NCI-H2171 (cell line): ENCODE data around the gene WNT3A.

Experiments used
- DNase-seq: peaks from one replicate; lab custom pipeline; 2025; lab: John Stamatoyannopoulos, UW

WNT3A gene

DNA sequence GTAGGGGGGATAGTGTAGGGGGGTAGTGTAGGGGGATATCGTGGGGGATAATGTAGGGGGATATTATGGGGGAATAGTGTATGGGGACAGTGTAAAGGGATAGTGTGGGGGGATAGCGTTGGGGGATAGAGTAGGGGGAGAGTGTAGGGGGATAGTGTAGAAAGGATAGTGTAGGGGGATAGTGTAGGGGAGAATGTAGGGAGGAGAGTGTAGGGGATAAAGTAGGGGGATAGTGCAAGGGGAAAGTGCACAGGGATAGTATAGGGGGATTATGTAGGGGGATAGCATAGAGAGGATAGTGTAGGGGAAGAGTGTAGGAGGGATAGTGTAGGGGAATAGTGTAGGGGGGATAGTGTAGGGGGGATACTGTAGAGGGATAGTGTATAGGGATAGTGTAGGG lies 63.4 kb downstream of the WNT3A start:
- DNase-seq, result no peak

DNA sequence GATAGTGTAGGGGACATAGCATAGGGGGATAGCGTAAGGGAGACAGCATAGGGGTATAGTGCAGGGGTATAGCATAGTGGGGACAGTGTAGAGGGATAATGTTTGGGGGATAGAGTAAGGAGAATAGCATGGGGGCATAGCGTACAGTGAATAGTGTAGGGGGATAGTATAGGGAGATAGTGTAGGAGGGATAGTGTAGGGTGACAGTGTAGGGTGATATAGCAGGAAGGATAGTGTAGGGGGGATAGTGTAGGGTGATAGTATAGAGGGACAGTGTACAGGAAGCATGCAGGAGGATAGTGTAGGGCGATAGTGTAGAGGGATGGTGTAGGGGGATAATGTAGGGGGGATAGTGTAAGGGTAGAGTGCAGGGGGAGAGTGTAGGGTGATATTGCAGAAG lies 64.1 kb downstream of the WNT3A start:
- DNase-seq, result no peak

DNA sequence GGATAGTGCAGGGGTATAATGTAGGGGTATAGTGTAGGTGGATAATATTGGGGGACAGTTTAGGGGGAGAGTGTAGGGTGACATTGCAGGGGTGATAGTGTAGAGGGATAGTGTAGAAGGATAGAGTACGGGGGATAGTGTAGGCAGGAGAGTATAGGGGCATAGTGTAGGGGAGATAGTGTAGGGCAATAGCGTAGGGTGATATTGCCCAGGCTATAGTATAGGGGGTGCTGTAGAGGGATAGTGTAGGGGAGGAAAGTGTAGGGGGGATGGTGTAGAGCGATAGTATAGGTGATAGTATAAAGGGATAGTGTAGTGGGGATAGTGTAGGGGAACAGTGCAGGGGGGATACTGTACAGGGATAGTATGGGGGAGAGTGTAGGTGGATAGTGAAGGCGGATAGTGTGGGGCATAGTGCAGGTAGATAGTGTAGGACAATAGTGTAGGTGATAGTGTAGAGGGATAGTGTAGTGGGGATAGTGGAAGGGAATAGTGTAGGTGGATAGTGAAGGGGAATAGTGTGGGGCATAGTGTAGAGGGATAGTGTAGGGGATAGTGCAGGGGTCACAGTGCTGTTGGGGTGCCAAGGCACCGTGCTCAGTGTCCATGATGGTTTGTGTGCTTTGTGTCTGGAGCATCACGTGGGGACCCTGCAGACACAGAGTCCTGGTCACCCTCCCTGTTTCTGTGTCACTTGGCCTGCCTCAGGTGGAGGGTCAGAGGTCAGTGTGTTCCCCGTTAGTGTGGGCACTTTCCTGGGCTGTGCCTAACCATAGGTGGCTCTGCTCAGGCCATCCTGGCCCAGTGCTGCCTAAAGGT lies 65.2 kb downstream of the WNT3A start:
- no peak for DNase-seq

DNA sequence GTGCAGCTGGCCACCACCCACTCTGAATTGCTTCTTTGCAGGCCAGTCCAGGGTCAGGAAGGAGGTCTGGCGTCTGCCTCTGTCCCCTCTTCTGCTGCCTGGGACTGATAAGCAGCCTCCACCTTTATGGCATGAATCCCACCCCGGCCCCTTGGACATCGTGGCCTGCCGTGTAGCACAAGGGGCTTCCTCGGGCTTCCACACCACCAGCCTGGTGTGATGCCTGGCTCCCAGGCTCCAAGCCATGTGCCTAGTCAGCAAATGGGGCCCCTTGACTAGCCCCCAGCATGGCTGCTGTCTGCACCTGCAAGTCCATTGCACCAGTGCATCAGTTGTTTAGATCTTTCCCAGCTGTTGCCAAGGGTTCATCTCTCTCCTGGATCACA lies 65.9 kb downstream of the WNT3A start:
- DNase-seq, result no peak

DNA sequence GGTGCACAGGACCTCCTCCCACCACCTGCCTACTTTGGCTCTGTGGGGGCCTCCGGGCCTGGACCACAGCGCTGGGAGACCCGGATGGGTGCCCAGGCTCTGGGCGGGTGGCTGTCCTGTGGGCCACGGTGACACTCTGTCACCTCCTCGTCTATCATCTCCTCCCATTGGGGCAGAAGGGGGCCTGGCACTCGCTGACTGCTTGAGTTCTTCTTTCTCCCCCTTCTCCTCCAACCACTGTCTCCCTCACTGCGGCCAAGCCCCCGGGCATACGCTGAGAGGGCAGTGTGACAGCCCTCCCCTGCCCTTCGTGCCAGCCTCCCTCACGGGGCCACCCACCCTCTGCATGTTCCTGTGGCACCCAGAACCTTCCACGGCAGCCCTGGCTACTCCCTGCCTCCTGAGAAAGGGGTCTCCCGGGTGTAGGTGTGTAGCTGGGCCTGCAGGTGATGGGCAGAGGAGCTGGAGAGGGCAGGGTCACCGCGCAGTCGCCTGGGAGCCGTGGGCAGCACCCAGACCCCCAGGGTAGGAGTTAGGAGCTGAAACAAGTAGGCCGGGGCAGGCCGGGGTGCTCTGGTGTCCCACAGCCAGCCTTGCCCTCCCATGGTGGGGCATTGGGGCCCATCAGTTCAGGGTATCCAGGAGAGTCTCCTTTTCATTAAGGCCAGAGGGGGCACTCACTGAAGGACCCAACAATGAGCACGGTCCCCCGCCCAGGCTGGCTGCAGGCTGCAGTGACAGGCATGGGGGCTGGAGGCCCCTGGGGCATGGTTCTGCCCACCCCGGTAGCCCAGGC lies 66.5 kb downstream of the WNT3A start:
- DNase-seq, result no peak

DNA sequence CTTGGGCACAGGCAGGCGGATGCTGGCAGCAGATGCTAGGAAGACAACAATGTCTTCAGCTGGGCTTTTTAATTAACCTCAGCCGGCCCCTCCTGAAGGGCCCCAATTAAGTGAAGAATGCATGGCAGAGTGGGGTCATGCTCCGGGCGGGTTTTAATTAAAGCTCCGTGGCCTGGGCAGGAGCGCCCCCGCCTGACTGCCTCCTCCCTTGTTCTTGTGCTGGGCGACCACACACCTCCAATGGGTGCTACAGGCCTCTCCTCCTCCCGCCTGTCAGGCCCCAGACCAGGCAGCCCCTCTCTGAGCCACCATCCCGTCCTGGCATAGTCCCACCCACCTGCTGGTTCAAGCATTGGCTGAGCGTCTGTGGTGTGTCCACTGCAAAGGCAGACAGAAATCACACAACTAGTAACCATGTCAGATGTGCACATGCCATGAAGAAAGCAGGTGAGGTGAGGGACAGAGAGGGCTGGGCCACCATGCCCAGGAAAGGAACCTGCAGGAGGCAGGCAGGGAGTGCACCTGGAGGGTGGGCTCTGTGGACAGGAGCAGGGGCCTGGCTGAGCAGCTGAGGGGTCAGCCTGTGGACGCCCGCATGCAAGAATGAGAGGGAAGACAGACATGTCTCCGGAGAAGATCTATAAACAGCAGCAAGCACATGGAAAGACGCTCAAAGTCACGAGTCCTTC lies 67.2 kb downstream of the WNT3A start:
- DNase-seq, result no peak

DNA sequence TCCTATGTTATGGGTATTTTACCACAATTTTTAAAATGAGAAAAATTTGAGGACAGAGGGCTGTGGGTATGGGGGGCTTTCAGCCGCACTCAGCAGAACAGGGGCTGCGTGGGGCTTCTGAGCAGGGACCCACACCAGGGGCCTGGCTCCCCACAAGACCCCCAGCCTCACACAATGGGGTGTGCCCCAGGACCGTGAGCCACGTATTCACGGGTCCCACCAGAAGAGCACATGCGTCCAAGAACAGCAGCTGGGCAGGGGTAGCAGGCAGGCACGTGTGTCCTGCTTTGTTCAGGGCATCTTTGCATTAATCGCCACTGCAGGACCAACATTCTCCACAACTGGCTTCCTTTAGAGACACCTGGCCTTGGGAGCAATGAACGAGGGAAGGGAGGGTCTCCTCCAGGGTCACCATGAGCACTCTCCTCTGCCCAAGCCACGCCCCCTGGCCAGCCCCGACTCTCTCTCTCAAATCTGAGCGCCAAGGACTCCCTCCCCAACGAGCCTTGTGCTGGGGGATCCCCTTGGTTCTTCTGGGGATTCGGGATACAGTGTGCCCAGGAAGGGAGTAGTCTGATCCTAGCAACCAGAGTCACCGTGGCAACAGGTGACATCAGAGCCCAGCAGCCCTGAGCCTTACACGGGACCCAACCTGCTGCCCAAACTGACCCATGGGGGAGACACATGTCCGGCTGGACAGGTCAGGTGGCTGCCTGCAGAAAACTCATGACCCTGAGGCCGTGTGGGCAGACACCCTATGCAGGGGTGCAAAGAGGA lies 68.3 kb downstream of the WNT3A start:
- no peak for DNase-seq

DNA sequence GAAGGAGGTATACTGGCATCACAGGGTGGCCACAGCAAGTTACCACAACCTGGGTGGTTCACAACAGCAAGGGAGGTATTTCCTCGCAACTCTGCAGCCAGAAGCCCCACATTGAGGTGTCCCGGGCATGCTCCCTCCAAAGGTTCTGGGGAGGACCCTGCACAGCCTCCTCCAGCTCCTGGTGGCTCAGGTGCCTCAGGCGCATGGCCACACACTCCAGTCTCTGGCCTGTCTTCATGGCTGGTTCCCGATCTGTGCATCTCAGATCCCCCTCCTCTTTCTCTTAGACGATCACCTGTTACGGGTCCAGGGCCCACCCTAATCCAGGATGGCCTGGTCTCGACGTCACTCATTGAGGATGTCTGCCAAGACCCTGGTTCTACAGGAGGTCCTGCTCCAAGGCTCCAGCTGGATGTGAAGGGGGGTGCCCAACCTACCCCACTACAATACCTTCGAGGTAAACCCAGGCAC lies 69.0 kb downstream of the WNT3A start:
- DNase-seq, result no peak

DNA sequence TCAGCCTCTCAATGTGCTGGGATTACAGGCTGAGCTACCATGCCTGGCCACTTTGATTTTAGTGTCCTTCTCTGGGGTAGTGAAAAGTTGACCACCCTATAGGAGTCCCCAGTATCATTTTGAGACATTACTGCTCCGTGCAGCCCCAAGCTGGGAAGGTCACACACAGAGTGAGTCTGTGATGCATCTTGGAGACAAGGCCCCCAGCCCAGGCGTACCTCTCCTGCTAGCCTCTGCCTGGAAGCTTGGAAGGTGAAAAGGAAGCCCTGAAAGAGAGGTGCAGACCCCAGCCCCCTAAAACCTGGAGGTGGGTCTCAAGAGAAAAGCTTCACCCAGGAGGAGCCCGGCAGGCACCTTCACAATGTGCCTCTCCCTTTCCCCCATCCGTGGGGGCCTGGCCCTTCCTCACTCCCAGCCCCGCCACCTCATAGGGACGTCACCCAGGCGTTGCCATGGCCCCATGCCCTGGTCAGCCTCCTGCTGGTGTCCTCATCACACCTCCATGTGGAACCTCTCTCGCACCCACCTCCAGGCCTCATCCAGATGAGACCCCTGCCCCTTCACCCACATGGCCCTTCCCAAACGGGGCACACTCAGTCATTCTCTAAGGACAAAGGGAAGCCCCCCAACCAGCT lies 70.1 kb downstream of the WNT3A start:
- DNase-seq, result no peak

DNA sequence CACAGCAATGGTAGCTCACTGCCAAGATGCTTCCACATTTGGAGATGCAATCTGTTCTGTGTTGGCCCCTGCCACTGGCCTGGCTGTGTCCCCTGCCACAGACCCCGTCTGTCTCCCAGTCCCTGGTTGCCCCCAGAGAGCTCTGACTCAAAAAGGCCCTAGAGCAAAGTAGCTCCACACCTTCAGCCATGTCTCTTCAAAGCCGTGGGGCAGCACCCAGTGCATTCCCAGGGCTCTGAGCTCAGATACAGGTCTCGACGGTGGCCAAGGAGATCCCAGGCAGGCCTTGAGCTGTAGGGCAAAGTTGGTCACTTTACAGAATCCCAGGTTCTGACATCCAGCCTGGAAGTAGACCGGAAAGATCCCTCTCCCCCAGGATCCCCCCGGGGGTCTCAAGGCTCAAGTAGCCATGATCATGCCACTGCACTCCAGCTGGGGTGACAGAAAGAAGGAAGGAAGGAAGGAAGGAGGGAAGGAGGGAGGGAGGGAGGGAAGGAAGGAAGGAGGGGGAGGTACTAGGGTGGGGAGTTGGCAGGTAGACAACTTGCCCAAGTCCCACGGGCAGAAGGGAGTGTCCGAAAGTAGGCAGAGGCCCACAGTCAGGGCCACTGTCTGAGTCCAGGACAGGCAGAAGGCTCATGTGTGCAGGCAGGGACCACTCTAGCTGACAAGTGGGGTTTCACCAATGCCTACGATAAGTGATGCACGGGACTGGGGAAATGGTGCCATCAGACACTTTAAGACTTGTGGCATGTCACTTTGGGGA lies 71.0 kb downstream of the WNT3A start:
- DNase-seq, result no peak

DNA sequence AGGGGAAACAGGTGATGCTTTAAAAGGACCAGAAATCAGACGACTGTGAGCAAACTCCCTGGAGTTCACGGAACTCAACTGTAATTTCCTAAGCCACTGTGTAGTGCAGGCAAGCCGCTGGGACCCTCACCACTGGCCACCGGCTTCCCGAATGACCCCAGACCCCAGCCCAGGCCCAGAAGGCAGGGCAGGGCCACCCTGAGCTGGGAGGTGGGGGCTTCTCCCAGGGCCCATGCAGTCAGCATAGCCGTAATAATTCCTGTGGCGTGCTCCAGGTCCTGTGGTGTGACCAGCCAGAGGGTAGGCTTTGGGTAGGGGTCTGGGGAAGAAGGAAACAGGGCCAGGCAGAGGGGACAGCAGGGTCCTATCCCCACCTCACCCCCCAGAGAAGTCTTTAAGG lies 72.2 kb downstream of the WNT3A start:
- no peak for DNase-seq

DNA sequence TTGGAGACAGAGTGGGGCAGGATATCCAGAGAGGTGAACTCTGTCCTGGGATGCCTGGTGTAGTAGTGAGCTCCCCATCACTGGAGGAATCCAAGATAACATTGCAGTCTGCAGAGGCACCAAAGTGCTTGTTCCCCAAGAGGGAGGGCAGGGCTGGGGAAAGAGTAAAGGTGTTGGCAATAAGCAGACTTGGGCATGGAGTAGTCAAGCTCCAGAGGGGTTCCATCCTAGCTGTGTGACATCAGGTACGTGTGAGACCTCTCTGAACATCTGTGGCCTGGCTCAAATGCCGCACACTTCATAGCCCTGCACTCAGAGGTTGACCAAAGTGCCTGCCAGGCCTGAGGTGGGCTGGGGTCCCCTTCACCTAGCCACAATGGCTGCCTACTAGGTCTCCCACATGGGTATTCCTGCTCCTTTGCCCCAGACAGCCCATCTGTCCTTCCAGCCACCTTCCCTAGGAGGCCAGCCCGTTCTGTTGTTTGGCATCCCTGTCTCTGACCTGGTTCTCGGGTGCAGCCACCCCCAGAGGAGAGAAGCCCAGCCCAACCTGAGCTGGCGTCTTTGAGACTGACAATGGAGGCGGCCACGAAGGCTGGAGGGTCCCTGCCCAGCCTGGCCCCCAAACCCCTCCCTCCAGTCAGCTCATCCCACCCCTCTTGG lies 72.9 kb downstream of the WNT3A start:
- DNase-seq, result no peak

DNA sequence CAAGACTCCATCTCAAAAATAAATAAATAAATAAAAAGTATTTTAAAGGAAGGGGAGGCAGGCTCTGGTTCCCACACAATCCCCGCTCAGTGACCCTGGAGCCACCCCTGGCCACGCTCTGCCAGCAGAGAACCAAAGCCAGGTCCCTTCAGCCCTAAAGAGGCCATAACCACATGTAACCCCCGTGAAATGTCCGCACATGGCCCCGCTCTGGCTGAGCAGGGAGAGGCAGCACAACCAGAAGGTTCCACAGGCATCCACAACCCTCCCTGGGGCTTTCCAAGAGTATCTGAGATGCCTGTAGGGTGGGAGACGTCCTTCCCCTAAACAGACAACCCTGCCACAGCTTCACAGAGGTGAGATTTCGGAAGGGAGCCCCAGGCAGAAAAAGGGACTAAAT lies 74.3 kb downstream of the WNT3A start:
- no peak for DNase-seq

DNA sequence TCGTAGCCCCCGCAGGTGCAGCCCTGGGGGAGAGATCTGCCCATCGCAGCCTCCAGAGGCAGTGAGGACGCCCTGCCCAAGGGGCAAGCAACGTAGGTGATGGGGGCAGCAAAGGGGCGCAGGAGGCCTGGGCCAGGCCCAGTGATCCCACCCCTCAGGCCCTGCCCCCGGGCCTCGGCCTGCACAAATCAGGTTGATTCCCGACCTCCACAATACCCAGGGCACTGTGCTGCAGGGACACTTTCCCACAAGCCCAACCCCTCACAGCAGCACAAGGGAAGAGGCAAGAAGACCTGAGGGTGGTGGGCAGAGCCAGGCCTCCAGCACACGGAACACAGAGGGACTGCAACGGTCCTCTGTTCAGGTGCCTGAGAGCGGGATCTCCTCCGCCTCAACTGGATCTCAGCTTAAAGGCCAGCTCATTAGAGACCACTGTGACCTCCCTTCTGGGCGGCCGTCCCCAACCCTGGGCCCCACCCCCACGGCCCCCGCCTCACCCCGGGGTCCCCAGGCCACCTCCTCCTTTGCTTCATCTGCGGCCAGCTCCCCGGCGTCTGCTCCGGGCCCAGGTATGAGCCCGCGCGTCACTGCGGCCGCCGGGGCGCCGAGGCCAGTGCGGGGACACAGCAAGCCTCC lies 74.9 kb downstream of the WNT3A start:
- DNase-seq, result no peak

DNA sequence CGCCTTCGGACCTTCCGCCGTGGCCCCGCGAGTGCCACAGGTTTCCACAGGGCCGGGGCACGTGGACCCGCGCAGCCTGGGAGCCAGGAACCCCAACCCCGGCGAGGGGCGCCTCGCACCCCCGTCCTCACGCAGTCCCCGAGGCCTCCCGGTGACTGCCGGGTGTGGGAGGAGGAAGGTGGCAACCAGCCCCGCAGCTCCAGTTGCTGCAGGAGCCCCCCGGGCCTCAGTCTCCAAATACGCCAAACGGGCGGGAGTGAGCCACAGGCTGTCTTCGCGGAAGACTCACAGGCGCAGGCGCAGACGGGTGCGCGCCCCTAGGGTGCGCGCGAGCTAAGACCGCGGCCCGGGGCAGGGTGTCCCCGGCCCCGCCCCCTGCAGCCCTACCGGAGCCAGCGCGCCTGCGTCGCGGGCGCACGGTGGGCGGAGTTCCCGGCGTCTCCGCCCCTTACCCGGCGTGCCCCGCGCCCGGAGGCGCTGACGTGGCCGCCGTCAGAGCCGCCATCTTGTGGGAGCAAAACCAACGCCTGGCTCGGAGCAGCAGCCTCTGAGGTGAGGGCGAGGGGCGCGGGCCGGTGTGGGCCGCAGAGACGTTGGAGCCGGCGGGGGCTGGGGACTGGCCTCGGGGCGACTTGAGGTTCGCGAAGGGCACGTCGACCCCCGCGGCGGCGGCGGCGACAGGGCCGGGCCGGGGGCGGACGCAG lies 75.6 kb downstream of the WNT3A start, which contains the start of gene ARF1:
Gene ARF1, plus strand, starts transcription at position 495 of the 704 bp plus-strand sequence. CDS start 14,407 bp downstream, outside the sequence.
- DNase-seq, result peak; percentile 87

DNA sequence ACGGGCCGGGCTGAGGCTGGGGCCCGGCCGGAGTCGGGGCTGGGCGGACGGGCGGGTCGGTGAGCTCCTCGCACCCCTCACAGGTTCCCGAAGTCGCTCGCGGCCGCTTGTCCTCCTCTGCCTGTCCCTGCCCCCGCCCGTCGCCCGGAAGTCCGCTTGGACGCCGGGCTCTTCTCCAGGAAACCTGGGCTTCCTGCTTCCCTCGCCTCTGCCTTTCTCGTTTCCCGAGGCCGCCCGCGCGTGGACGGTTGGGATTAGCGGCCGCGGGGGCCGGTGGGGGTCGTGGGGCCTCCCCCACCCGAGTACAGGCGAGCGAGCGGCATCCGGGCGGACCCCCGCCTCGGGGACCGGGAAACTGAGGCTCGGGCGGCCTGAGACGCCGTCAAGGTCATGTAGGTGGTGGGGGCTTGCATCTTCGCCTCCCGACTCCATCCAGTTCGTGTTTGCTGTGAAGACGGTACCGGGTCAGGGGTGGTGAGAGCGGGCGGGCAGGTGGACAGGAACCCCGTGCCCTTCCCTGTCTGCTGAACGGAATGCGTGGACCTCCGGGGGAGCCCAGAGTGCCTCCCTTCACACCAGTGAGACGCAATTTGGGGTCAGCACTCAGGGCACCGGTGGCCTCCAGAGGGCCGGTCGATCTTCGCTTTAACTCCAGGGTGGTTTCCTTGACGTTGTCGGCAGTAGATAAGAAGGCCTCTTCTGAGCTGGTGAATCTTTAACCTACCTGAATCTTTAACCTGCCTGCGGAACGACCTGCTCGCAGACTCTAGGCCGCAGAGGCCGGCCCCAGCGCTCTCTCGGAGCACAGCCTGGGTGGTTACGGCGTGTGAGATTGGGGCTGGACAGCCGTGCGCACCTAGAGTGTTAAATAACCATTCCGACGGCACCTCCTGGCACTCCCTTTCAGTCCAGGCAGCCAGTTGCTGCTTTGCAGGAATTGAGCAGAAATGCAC lies 76.4 kb downstream of the WNT3A start:
- DNase-seq, result no peak

DNA sequence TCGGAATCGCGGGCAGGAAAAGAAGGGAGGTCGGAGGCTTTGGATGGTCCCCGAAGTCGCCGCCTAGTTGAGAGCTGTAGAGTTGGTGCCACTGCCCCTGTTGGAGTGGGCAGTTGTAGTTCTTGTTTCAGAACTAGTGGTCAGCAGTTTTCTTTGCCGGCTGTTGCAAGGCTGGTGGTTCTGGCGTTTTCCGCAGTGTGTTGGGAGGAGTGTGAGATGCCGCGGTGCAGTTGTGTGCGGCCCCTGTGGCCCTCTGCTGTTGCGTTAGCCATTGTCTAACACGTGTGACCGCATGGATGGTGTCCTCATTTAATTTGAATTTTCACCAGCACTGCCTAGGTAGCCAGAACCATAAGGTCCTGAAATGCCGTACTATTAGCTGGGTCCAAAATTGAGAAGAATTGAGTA lies 77.1 kb downstream of the WNT3A start:
- DNase-seq, result no peak

DNA sequence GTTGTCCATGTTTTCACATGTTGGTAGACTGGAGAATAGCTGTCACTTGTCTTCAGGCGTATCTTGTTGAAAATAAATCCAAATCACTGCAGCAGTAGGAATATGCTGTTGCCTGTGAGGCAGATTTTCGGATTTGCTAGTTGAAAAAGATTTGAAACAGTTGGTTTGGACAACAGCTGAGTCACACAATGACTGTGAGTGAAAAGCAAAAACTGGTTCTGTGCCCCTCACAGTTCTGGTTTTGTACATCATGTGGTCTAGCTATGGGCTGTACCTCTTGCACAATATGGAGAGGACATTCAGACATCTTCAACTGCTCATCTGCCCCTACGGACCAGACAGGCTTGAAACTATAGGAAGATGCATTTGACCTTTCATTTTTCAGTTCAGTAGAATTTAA lies 77.5 kb downstream of the WNT3A start:
- DNase-seq, result no peak
